Vagina (tissue), 2 donors: ENCODE results near the gene GRM2.

Source experiments
- CTCF ChIP-seq, 3 experiments: fragments of 450-650 bp in 2 of 3; fragments of 200-600 bp in 1 of 3; sonication (generic) in 1 of 3; IDR thresholded peaks; one replicate each; pipeline ENCODE4 v1.5.1; 2017 to 2019; ENCODE audit warnings: antibody characterized with exemption in 3 of 3, mild to moderate bottlenecking in 2 of 3, moderate library complexity in 2 of 3
- POLR2A ChIP-seq, 2 donors: fragments of 450-650 bp; IDR thresholded peaks; one replicate each; pipeline ENCODE4 v1.6.1; 2017; ENCODE audit warnings: antibody characterized with exemption in 2 of 2, mild to moderate bottlenecking in 2 of 2, moderate library complexity in 2 of 2
- POLR2AphosphoS5 ChIP-seq, 2 donors: sonication (generic); formaldehyde crosslinking; IDR thresholded peaks; one replicate each; pipeline ENCODE4 v1.9.0; 2017; ENCODE audit warnings: antibody characterized with exemption in 2 of 2, mild to moderate bottlenecking in 2 of 2, low read depth in 1 of 2; ENCODE audit not compliant: insufficient read depth in 1 of 2

GRCh38 chr3:51669241-51670052, 37.4 kb upstream of the GRM2 start:
- peak; percentile 9 to 45 for TF ChIP-seq POLR2AphosphoS5 (IDR thresholded peaks at IDR 0.05; ENCODE audit: insufficient read depth in 1 of 2, low read depth in 1 of 2)
- TF ChIP-seq CTCF (IDR thresholded peaks at IDR 0.05): peak; percentile 74 to 84 (median 80)
- no peak for TF ChIP-seq POLR2A (IDR thresholded peaks at IDR 0.05)
